ENCODE results near the gene ITGB2.

ITGB2 gene

DNA sequence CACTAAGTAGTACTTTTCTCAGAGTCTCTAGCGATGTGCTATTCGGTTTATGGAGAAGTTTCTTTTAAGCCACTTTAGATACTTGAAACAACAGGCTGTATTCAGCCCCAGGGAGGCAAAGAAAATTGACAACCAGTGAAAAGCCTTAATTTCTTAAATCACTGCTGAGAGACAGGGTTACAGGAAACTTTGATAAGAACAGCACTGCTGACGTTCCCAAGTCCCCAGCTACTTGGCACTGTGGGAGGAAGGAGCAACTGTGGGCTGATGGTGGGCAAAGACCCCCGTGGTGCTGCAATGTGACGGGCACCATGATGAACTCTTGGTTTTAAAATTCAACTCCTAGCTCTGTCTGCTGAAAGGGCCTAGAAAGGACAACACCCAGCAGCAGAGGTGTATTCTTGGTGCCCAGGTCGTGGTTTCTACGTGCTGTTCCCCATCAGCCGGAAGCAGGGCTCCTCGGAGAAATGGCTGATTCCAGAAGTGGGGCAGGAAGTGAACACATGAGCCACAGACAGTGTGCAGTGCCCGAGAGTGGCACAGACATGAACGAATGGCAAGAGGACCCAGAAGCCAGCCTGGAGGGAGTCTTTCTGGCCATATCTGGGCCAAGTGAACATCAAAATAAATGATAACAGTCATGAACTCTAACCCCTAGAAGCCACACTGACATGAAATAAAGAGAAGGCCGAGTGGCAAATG lies 52.5 kb downstream of the ITGB2 start:
- DNase-seq (ENCODE audit: low read depth, low spot score) = no peak

DNA sequence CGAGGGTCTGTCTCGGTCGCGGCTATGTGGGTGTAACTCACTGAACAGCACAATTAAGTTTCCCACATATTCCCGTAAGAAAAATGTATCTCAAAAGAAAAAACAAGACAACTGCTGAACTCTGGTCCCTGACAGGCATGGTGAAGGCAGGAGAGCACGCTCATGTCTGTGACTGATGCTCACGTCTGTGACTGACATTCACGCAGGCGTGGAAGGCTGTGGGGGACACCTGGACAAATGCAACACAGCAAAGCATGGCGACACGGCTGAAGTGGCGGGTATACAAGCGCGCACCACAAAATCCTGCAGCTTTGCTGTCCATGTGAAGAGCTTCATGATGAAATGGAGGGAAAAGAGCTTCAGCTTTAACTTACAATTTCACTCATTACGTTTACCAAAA lies 53.2 kb downstream of the ITGB2 start:
- DNase-seq (ENCODE audit: low read depth, low spot score) = no peak

DNA sequence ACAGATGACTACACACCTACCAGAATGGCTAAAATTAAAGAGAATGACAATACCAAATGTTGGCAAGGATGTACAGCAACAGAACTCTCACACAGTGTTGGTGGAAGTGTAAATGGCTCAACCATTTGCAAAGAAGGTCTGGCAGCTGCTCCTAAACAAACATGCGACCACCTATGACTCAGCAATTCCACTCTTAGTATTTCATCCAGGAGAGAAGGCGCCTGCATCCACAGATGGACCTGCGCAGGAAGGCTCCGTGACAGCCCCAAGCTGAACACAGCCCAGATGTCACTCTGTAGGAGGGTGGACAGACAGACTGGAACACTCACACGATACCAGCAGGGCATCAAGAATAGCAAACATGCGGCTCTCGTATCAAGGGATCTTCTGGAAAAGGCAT lies 53.9 kb downstream of the ITGB2 start:
- no peak for DNase-seq (ENCODE audit: low read depth, low spot score)

DNA sequence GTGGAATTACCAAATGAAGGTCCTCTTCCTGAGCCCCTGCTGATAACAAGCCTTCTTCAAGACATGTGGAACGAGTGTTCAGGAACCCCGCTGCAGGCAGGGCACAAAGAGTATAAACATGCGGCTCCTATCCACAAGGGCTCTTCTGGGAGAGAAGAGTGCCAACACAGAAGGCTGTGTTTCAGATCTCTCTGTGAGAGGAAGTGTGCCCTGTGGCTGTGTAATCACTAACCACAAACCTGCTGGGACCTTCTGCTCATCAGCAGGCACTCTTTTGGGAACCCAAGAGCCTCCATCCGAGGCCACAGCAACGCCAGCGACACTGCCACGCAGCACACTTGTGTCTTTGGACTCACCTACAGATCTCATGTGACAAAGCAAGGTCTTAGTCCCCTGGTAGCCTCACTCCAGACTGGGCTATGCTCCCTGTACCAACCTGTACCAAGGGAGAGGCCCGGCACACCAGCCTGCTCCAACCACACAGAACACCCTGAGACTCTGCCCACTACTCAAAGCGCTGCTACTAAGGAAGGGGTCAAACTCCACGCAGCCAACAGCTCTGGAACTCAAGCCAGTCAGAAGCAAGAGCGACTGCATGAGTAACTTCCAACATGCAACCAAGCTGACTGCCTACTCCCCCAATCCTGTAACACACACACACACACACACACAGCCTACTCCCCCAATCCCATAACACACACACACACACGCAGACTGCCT lies 55.0 kb downstream of the ITGB2 start:
- DNase-seq (ENCODE audit: low read depth, low spot score) = no peak

DNA sequence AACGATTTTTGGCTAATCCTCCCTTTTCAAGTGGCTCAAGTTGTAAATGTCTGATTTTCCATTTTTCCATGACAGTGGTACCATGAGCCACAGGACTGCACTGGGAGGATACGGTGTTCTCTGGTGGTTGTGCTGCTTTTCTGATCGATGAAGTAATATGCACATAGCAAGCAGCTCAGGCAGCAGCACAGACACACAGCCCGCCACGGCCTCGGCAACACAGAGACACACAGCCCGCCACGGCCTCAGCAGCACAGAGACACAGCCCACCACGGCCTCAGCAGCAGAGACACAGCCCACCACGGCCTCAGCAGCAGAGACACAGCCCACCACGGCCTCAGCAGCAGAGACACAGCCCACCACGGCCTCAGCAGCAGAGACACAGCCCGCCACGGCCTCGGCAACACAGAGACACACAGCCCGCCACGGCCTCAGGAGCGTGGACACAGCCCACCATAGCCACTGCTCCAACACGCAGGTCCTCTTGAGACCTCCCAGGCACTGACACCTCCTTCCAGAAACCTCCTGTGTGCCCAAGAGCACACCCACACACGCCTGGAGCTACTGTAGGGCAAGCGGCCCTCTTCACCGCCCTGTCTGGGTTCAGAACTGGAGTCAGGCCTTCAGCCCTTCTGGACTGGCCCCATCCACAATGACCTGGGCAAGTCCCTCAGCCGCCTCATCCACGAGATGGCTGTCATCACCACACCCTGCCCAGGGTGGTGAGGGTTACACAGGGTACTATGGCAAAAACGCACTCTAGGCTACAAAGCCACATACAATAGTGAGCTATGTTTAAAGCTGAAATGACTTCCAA lies 57.6 kb downstream of the ITGB2 start:
- DNase-seq (ENCODE audit: low read depth, low spot score) = no peak

DNA sequence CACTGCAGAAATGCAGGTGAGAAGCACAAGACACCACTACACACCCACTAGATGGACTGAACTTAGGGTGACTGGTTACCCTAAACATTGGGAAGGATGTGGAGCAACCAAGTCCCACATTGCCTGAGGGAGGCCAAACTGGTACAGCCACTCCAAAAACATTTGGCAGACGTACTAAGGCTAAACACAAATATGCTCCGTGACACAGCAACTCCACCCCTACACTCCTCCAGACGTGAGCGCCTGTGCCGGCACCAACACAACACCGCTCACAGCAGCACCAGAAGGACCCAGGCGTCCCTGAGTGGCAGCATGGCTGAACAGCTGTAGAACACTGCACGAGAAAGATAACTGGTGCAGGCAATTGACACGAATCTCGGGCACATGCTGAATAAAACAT lies 61.9 kb downstream of the ITGB2 start:
- DNase-seq (ENCODE audit: low read depth, low spot score) = no peak

DNA sequence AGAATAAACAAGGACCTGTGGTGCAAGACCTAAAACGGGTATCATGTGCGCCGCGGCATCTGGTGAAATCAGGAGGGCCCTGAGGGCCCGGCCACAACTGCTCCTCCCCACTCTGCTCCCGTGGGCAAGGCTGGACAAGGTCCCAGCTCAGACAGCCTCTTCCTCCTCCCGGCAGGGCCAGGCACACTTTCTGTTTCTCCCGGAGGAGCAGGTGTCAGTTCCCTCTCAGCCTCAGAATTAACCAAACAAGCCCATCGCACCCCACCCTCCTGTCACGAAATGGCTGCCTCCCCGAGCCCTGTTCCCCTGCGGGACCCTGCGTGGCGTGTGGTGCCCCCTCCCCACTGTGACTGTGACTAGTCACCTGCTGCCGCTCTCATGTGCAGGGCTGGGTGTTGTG lies 62.4 kb downstream of the ITGB2 start:
- no peak for DNase-seq (ENCODE audit: low read depth, low spot score)

DNA sequence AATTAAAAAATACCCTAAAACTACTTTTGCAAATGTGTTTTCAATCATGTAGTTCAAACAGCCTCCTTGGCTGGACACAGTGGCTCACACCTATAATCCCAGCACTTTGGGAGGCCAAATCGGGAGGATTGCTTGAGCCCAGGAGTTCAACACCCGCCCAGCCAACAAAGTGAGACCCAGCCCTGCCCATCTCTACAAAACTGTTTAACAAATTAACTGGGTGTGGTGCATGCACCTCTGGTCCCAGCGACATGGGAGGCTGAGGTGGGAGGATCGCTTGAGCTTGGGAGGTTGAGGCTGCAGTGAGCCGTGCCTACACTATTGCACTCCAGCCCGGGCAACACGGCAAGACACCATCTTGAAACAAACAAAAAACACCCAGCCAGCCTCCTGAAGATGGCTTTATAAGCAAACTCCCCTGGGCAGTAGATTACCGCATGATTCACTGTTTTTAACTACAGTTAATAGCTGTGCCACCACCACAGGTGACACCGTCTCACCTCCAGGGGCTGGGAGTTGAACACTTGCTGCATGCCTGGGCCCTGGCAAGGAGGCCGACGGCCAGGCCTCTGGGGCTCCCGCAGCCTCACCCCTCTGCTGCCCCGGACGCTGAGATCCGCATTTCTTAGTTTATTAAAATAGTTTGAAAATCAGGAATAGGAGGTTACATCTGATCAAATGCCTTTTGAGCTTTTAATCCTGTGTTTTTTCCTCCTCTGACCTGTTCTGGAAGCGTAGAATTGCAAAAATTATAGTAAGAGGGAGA lies 63.4 kb downstream of the ITGB2 start:
- no peak for DNase-seq (ENCODE audit: low read depth, low spot score)

DNA sequence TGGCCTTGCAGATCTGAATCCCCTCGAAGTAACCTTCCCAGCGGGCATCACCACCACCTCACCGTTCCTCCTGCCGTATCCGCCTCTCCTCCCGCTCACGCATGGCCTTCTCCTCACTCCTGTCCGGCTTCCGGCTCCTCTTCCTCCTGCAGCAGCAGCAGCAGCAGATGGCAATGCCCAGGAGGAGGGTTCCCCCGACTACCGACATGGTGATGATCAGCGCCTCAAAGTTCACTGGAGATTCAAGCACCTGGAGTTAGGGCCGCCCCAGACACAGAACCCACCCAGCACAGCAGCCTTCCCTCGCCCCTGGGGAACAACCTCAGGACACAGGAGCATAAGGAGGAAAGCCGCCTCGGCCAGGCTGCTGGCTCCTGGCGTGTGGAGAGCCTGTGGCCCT lies 64.6 kb downstream of the ITGB2 start:
- DNase-seq (ENCODE audit: low read depth, low spot score) = no peak

DNA sequence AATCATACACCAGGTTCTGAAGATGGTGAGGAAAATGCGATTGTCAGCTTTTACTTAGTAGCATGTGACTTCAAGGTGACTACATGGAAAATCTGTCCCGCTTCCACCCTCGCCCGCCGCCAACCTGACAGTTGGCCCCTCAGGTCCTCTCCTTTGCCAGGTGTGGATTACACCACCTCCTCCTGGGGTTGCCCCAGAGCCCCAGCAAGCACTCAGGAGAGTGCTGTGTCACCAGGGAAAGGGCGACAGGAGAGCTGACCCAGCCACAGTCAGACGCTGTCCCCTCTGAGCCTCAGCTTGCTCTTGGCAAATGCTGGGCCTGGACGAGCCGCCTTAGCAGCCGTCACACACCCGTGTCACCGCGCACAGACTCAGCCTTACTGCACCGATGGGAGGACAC lies 65.1 kb downstream of the ITGB2 start:
- DNase-seq (ENCODE audit: low read depth, low spot score) = no peak

DNA sequence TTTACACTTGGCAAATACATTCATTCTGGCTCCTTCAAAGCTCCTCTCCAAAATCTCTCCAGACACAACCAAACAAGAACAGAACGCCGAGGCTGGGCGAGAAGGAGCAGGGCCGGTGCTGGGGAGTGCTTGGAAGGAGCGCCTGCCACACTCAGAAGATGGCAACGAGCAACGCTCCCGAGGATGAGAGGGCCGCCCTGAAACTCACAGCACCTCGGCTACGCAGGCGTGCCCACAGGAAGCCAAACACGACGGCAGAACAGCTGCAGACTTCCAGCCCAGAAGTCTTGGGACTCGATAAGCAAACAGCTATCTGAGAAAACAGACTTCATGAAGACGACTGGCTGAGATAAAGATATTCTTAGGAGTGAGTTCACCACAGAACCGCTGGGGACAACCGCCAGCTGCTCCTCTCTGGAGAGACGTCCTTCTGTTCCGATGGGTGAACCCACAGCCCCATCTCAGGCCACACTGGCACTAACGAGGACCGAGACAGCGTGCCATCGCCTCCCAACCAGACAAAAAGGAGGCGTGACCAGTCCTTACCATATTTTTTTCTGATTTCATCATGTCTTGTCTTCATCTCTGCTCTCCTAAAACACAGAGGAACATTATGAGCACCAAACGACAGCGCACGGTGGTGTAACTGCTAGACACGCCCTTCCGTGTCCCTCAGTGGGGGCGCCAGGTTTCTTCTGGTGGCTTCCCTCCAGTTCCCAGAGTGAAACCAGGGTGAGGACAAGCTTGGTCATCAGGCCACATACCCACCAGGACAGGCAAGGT lies 65.8 kb downstream of the ITGB2 start:
- no peak for DNase-seq (ENCODE audit: low read depth, low spot score)

DNA sequence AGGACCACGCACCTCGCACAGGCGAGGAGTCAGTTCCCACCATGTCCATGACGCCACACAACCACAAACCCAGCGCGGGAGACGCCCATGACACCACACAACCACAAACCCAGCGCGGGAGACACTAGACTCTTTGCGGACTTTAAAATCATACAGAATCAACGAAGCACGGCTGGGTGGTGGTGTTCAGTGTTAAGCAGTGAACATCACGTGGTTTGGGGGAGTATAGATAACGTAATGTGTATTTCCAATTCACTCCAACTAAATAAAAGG lies 66.4 kb downstream of the ITGB2 start:
- no peak for DNase-seq (ENCODE audit: low read depth, low spot score)

DNA sequence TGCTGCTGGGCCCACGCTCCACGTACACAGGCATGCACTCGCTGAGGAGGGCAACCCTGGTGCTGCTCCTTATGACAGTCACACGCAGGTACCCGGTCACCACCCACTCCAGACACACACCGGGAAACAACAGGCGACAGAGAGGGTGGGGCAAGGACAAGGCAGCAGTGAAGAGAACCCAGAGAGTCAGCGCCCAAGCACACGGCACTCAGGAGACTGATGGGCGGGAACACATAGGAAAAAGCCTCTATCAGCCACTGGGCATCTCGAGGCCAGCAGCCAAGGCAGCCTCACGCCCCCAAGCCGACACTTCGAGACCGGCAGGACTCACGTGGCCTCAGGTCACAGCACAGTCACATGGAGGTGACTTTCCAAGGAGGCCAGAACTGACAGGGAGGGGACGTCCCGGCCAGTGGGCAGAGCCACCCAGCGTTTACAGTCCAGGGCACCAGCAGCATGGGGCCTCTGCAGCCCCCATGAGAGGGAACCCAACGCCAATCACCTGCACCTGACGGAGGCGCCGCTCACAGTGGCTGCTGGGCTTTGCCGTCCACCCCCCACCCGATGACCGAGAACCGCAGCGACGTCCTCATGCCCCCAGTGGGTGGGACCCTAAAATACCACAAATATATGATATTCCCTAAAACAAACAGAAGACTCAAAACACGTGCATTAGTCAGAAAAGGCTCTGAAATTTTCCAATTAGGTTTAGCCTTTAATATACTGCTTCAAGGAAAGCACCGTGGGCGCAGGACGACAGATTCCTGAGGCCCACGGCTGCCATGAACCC lies 66.9 kb downstream of the ITGB2 start:
- DNase-seq (ENCODE audit: low read depth, low spot score) = no peak

DNA sequence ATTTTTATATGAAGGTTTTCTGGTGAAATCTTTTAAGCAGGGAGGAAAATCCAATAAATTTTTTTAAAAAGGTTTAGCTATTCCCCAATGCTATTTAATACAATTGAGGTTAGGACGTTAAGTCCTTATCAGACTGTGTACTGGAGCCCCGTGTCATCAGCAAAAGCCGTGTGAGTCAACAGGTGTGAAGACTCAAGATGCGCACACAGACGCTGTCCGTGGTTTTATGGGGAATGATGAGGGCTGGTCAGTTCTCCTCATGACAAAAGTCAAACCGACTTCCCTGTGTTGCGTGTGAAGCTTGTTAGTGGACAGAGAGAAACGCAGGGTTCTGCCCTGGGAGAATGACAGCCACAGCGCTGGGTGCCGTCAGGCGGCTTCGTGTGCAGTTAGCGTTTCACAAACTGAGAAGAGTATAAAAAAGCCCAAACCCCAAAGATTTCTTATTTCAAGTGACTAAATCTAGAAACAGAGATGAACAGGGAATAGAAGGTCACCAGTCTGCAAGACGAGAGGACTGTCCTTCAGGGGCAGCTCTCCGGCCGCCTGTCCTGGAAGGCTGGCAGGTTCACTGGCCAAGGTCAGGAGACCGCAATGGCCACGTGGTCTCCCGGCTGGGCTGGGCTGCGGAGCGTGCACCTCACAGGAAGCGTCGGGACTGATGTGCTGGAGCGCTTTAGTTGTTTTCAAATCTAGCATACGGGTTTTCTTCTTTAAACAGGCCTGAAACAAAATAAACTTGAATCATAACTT lies 69.6 kb downstream of the ITGB2 start:
- DNase-seq (ENCODE audit: low read depth, low spot score) = no peak

DNA sequence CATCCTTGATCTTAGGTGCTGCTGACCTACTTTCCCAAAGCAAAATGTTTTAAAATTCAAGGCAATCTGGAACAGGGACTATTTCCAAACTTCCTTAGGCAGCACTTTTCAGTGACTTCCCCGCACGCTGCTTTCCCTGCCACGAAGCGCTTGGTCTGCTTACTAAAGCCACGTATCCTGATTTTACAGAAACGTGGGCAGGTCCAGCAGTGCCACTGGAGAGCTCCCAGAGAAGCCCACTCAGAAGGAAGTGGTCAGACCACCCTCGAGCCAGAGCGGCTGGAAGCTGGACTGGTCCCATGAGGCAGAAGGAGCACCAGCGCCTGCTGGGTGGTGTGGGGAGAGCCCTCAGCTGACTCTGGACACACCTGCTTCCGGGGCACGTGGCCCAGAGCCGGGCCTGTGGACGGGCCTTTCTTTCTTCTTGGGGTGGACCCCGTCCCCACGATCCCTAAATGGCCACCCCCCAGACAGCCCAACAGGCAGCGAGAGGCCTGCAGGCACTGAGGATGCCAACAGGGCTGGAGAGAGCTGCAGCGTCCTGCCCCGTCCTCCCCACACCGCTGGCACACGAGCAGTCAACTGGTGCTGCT lies 70.4 kb downstream of the ITGB2 start:
- DNase-seq (ENCODE audit: low read depth, low spot score) = no peak

DNA sequence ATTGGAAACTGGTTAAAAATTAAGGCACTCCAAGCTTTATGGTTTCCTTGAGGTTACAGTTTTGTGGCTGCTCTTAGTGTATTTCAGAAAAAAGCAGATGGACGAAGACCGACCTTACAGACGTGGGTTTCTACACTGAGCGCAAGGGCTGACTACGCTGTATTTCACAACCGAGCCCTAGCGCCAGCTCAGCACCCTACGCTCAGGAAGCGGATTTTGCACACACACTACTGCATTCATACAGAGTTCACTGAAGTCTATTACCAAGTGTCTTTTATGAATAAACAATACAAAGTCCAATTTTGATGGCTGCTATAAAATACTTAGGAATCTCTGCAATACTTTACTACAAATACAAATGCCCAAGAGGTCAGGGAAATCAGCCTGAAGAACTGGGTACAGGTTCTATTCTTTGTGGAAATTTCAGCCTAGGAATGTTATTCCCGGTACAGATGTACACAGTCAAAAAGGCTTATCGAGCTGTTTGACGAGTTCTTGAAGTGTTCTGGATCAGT lies 71.0 kb downstream of the ITGB2 start:
- DNase-seq (ENCODE audit: low read depth, low spot score) = no peak

DNA sequence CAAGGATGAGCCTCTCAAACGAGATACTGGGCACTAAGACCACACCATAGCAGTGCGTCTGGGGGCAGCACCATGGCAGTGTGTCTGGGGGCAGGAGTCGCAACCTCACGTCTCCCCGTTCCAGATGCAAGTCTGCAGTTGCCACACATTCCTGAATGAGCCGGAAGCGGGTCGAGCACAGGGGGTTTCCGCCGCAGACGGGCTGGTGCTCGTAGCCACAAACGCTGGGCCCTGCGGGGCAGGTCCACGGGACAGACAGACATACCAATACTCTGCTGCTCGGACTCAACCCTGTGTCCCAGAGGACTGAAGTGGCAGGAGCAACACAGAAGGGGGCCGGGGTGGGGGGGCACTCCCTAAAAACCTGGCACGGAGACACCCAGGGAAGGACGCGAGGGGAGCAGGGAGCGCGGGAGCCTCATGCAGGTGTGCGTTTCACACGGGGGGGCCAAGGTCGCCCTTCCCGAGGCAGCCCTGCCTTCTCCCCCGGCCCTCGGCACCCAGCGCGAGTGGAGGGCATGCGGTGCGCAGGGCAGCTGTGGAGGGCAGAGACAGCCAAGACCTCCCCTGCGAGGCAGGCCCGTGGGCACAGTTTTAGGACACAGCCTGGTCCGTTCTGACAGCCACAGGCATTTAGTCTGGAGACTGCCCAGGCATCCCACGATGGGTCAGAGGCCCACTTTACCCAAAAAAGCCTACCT lies 71.7 kb downstream of the ITGB2 start:
- DNase-seq (ENCODE audit: low read depth, low spot score) = no peak

DNA sequence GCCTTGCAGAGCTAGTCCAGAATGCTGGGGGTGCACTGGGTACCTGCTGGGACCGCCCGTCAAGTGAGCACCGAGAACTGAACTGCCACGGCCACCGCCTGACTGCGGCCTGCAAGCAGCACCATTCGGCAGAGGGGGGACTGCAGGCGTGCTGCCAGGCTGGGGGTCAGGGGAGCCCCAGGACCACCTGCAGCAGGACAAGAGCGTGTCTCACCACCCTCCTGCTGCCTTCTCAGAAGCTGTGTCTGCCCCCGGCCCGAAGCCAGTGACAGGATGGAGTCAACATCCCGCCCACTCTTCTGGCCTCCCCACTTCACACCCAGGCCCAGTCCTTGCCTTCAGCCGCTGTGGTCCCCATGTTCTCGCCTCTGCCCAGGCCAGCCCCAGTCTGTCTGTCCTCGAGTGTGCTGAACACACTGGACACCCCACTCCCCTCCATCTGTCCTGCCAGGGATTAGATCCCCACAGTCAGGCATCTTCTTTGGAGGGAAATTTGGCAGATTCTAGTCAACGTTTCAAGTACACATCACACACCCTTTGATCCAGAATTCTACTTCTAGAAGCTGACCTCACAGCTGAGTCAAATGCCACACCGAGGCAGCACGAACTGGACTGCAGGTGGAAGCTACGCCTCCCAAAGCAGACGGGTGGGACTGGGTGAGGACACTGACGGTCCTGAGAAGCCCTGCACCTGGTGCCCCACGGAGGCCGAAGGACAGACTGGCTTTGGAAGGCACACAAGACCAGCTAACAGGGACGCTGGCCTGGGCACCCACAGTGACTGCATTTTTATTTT lies 73.2 kb downstream of the ITGB2 start:
- no peak for DNase-seq (ENCODE audit: low read depth, low spot score)
